Activated T-helper 1 cell treated with anti-CD3 and anti-CD28 coated beads, Interleukin-12 subunit alpha, Interleukin-12 subunit beta, Interleukin-2, Interleukin-4 antibody, amounts not matched to agents 30 ng/mL and 10 ng/mL and 1 ng/mL, durations not matched to agents 14 hours and 24 hours and 36 hours (primary cell): ENCODE results near the gene CAPN12. TPM values are rescaled to one million over a fixed set of nuclear protein-coding genes. Genes with fewer than 3 reads are reported as not detected.

Experiments
- DNase-seq: peaks from one replicate; pipeline ENCODE4 v3.0.0; 2021; ENCODE audit warnings: low spot score
- H3K27ac Mint-ChIP-seq: one replicate; pipeline ENCODE4 v1.8.0; 2021; ENCODE audit warnings: mild to moderate bottlenecking, mixed read lengths
- H3K27me3 Mint-ChIP-seq: one replicate; pipeline ENCODE4 v1.8.0; 2022; ENCODE audit warnings: mild to moderate bottlenecking, moderate library complexity, mixed read lengths; ENCODE audit not compliant: insufficient read depth
- H3K36me3 Mint-ChIP-seq: one replicate; pipeline ENCODE4 v1.8.0; 2021; ENCODE audit warnings: low read depth, mixed read lengths
- H3K4me1 Mint-ChIP-seq: one replicate; pipeline ENCODE4 v1.8.0; 2021; ENCODE audit warnings: low read depth, mixed read lengths
- H3K4me3 Mint-ChIP-seq: one replicate; pipeline ENCODE4 v1.8.0; 2021; ENCODE audit warnings: mild to moderate bottlenecking, moderate library complexity, mixed read lengths
- H3K9me3 Mint-ChIP-seq: one replicate; pipeline ENCODE4 v1.8.0; 2021; ENCODE audit warnings: mixed read lengths
- intact Hi-C: fragments of 100-400 bp; cut with micrococcal nuclease; formaldehyde crosslinking; loops from one replicate; pipeline ENCODE4 v1.15.1; 2024
- total RNA-seq: library from RNA; stranded (reverse); gene quantifications from 2 replicates; pipeline ENCODE4 v1.2.3, GENCODE V29; 2022

CAPN12 gene
- total RNA-seq, 1 donor from 2014 or later = 2.5 TPM

- no peak for DNase-seq
- H3K4me3 Mint-ChIP-seq = no peak overlapping the region
- peaks cover 2% of the 10 kb centered on the region for H3K27me3 Mint-ChIP-seq
- H3K36me3 Mint-ChIP-seq = peaks cover 41% of the 10 kb centered on the region
- H3K27ac Mint-ChIP-seq = no peak overlapping the region
- no peaks in the 10 kb centered on the region for H3K9me3 Mint-ChIP-seq
- intact Hi-C loops = no loop called here
- no peaks in the 10 kb centered on the region for H3K4me1 Mint-ChIP-seq
These were observed 38.9 kb downstream of the CAPN12 start for GRCh38 chr19:38705197-38706019.

- Mint-ChIP-seq H3K36me3 (peaks cover 42% of the 10 kb centered on the region), H3K27ac (no peak overlapping the region), H3K4me1 (peaks cover 4% of the 10 kb centered on the region), H3K9me3 (no peaks in the 10 kb centered on the region), H3K27me3 (peaks cover 2% of the 10 kb centered on the region), H3K4me3 (no peak overlapping the region)
- intact Hi-C loops = no loop called here
- DNase-seq = no peak
These were observed 39.7 kb downstream of the CAPN12 start for GRCh38 chr19:38704488-38705026.

- H3K4me3 Mint-ChIP-seq = no peak overlapping the region
- H3K9me3 Mint-ChIP-seq = no peaks in the 10 kb centered on the region
- peaks cover 14% of the 10 kb centered on the region for H3K4me1 Mint-ChIP-seq
- no peak for DNase-seq
- H3K27ac Mint-ChIP-seq = no peak overlapping the region
- intact Hi-C loops = no loop called here
- H3K27me3 Mint-ChIP-seq = peaks cover 2% of the 10 kb centered on the region
- H3K36me3 Mint-ChIP-seq = peaks cover 37% of the 10 kb centered on the region
These were observed 40.8 kb downstream of the CAPN12 start for GRCh38 chr19:38703509-38703908.

- DNase-seq = no peak
- Mint-ChIP-seq H3K36me3 (peaks cover 29% of the 10 kb centered on the region), H3K9me3 (no peaks in the 10 kb centered on the region), H3K27ac (no peak overlapping the region), H3K4me3 (no peak overlapping the region), H3K4me1 (peaks cover 26% of the 10 kb centered on the region), H3K27me3 (peaks cover 2% of the 10 kb centered on the region)
- intact Hi-C loops = no loop called here
These were observed 42.0 kb downstream of the CAPN12 start for GRCh38 chr19:38702278-38702677.

- H3K4me3 Mint-ChIP-seq = no peak overlapping the region
- no peak overlapping the region for H3K27ac Mint-ChIP-seq
- no peaks in the 10 kb centered on the region for H3K27me3 Mint-ChIP-seq
- H3K9me3 Mint-ChIP-seq = no peaks in the 10 kb centered on the region
- peaks cover 23% of the 10 kb centered on the region for H3K36me3 Mint-ChIP-seq
- H3K4me1 Mint-ChIP-seq = peaks cover 34% of the 10 kb centered on the region
- DNase-seq = no peak
- intact Hi-C loops = no loop called here
These were observed 42.7 kb downstream of the CAPN12 start for GRCh38 chr19:38701455-38702063.

GRCh38 chr19:38700902-38701454, 43.3 kb downstream of the CAPN12 start:
- Mint-ChIP-seq H3K27me3 (no peaks in the 10 kb centered on the region), H3K36me3 (peaks cover 20% of the 10 kb centered on the region), H3K4me1 (peaks cover 39% of the 10 kb centered on the region), H3K4me3 (no peak overlapping the region), H3K27ac (peak overlapping the region; percentile 22), H3K9me3 (no peaks in the 10 kb centered on the region)
- DNase-seq = no peak
- intact Hi-C loops = no loop called here

GRCh38 chr19:38700350-38700901, 43.8 kb downstream of the CAPN12 start:
- intact Hi-C loops = no loop called here
- Mint-ChIP-seq H3K4me1 (peaks cover 43% of the 10 kb centered on the region), H3K36me3 (peaks cover 17% of the 10 kb centered on the region), H3K4me3 (no peak overlapping the region), H3K9me3 (no peaks in the 10 kb centered on the region), H3K27me3 (no peaks in the 10 kb centered on the region), H3K27ac (no peak overlapping the region)
- no peak for DNase-seq

GRCh38 chr19:38699647-38700349, 44.5 kb downstream of the CAPN12 start:
- Mint-ChIP-seq H3K27me3 (no peaks in the 10 kb centered on the region), H3K9me3 (no peaks in the 10 kb centered on the region), H3K27ac (peak overlapping the region; percentile 59), H3K4me1 (peaks cover 49% of the 10 kb centered on the region), H3K4me3 (no peak overlapping the region), H3K36me3 (peaks cover 17% of the 10 kb centered on the region)
- intact Hi-C loops = no loop called here
- DNase-seq = no peak

GRCh38 chr19:38699027-38699346, 45.3 kb downstream of the CAPN12 start:
- Mint-ChIP-seq H3K4me3 (peak overlapping the region; percentile 42), H3K4me1 (peaks cover 57% of the 10 kb centered on the region), H3K9me3 (no peaks in the 10 kb centered on the region), H3K27me3 (no peaks in the 10 kb centered on the region), H3K36me3 (peaks cover 13% of the 10 kb centered on the region), H3K27ac (peak overlapping the region; percentile 59)
- intact Hi-C loops = no loop called here
- DNase-seq = no peak

GRCh38 chr19:38698225-38699026, 45.8 kb downstream of the CAPN12 start:
- Mint-ChIP-seq H3K36me3 (peaks cover 9% of the 10 kb centered on the region), H3K4me1 (peaks cover 63% of the 10 kb centered on the region), H3K27ac (peak overlapping the region; percentile 84), H3K4me3 (peak overlapping the region; percentile 42), H3K27me3 (no peaks in the 10 kb centered on the region), H3K9me3 (no peaks in the 10 kb centered on the region)
- intact Hi-C loops = no loop called here
- no peak for DNase-seq

GRCh38 chr19:38697641-38698071, 46.6 kb downstream of the CAPN12 start:
- peaks cover 71% of the 10 kb centered on the region for H3K4me1 Mint-ChIP-seq
- peaks cover 9% of the 10 kb centered on the region for H3K36me3 Mint-ChIP-seq
- H3K9me3 Mint-ChIP-seq = no peaks in the 10 kb centered on the region
- no peak for DNase-seq
- peak overlapping the region; percentile 84 for H3K27ac Mint-ChIP-seq
- H3K27me3 Mint-ChIP-seq = no peaks in the 10 kb centered on the region
- intact Hi-C loops = no loop called here
- H3K4me3 Mint-ChIP-seq = no peak overlapping the region

- Mint-ChIP-seq H3K9me3 (no peaks in the 10 kb centered on the region), H3K36me3 (peaks cover 14% of the 10 kb centered on the region), H3K4me1 (peaks cover 75% of the 10 kb centered on the region), H3K27ac (no peak overlapping the region), H3K4me3 (no peak overlapping the region), H3K27me3 (no peaks in the 10 kb centered on the region)
- intact Hi-C loops = no loop called here
- DNase-seq = no peak
These were observed 47.1 kb downstream of the CAPN12 start for GRCh38 chr19:38697197-38697596.
